T-helper 17 cell (primary cell): Measurements from ENCODE around the gene PLOD2. TPM values are rescaled to one million over a fixed set of nuclear protein-coding genes. Genes with fewer than 3 reads are reported as not detected.

Source experiments
- ATAC-seq: fragments of 150-1000 bp; cut with Tn5 transposase; 2 replicates; pipeline ENCODE4 v1.10.0; 2021; ENCODE audit warnings: mild to moderate bottlenecking, moderate library complexity
- DNase-seq, 3 donors: peaks; one replicate each; pipeline versions ENCODE4 v3.0.0 to v3.0.0-alpha.2; 2020 to 2021
- H3K9me3 ChIP-seq: one replicate; pipeline ENCODE4 v1.7.0; 2013; ENCODE audit warnings: low read length, mild to moderate bottlenecking; ENCODE audit not compliant: control insufficient read depth, poor library complexity, severe bottlenecking
- H3K27ac Mint-ChIP-seq: one replicate; pipeline ENCODE4 v1.8.0; 2022; ENCODE audit warnings: mild to moderate bottlenecking, moderate library complexity, mixed read lengths
- H3K27me3 Mint-ChIP-seq: one replicate; pipeline ENCODE4 v1.8.0; 2022; ENCODE audit warnings: mixed read lengths
- H3K36me3 Mint-ChIP-seq: one replicate; pipeline ENCODE4 v1.8.0; 2022; ENCODE audit warnings: low read depth, mixed read lengths
- H3K4me1 Mint-ChIP-seq: one replicate; pipeline ENCODE4 v1.8.0; 2022; ENCODE audit warnings: mild to moderate bottlenecking, mixed read lengths
- H3K4me3 Mint-ChIP-seq: one replicate; pipeline ENCODE4 v1.8.0; 2022; ENCODE audit warnings: mild to moderate bottlenecking, moderate library complexity, mixed read lengths
- total RNA-seq, 4 donors: library from RNA in 2 of 4; stranded (reverse) in 2 of 4; gene quantifications; one replicate each; pipeline ENCODE4 v1.2.3 and lab custom pipeline; 2022 to 2026

The PLOD2 gene
- total RNA-seq, 2 donors from 2014 or later: 0.17 to 1.9 TPM

GRCh38 chr3:146148468-146148931 lies 12.5 kb downstream of the PLOD2 start:
- Mint-ChIP-seq H3K4me1 (no peaks in the 10 kb centered on the region), H3K27ac (no peak overlapping the region), H3K36me3 (no peaks in the 10 kb centered on the region), H3K27me3 (peaks cover 15% of the 10 kb centered on the region), H3K4me3 (no peak overlapping the region)
- DNase-seq: no peak
- H3K9me3 ChIP-seq: no peaks in the 10 kb centered on the region
- no peak for ATAC-seq

GRCh38 chr3:146145642-146146041 lies 15.3 kb downstream of the PLOD2 start:
- no peak overlapping the region for H3K27ac Mint-ChIP-seq
- no peaks in the 10 kb centered on the region for H3K9me3 ChIP-seq
- H3K4me3 Mint-ChIP-seq: no peak overlapping the region
- peaks cover 11% of the 10 kb centered on the region for H3K27me3 Mint-ChIP-seq
- ATAC-seq (no peak), DNase-seq (no peak)
- H3K4me1 Mint-ChIP-seq: no peaks in the 10 kb centered on the region
- H3K36me3 Mint-ChIP-seq: no peaks in the 10 kb centered on the region

GRCh38 chr3:146142757-146143156 lies 18.2 kb downstream of the PLOD2 start:
- DNase-seq (no peak), ATAC-seq (no peak)
- H3K4me1 Mint-ChIP-seq: no peaks in the 10 kb centered on the region
- no peak overlapping the region for H3K27ac Mint-ChIP-seq
- H3K36me3 Mint-ChIP-seq: no peaks in the 10 kb centered on the region
- H3K9me3 ChIP-seq: no peaks in the 10 kb centered on the region
- H3K27me3 Mint-ChIP-seq: peaks cover 6% of the 10 kb centered on the region
- no peak overlapping the region for H3K4me3 Mint-ChIP-seq

GRCh38 chr3:146139586-146140110 lies 21.3 kb downstream of the PLOD2 start:
- no peak overlapping the region for H3K27ac Mint-ChIP-seq
- H3K4me1 Mint-ChIP-seq: no peaks in the 10 kb centered on the region
- ATAC-seq: no peak
- no peak for DNase-seq
- H3K36me3 Mint-ChIP-seq: no peaks in the 10 kb centered on the region
- no peaks in the 10 kb centered on the region for H3K9me3 ChIP-seq
- no peak overlapping the region for H3K4me3 Mint-ChIP-seq
- H3K27me3 Mint-ChIP-seq: peaks cover 6% of the 10 kb centered on the region

GRCh38 chr3:146138902-146139301 lies 22.1 kb downstream of the PLOD2 start:
- no peaks in the 10 kb centered on the region for H3K9me3 ChIP-seq
- Mint-ChIP-seq H3K4me3 (no peak overlapping the region), H3K27me3 (peaks cover 6% of the 10 kb centered on the region), H3K4me1 (no peaks in the 10 kb centered on the region), H3K27ac (no peak overlapping the region), H3K36me3 (no peaks in the 10 kb centered on the region)
- no peak for DNase-seq
- no peak for ATAC-seq

DNA sequence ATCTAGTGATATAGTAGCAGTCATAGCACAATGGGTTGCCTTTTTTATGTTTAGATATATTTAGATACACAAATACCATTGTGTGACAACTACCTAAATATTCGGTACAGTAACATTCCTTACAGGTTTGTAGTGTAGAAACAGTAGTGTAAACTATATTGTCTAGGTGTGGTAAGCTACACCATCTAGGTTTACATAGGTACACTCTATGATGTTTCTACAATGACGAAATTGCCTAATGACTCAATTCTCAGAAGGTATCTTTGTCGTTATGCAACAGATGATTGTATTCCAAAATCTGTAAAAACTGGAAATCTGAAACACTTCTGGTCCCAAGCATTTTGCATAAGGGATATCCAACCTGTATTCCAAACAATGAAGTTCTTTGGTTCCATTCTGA lies 24.3 kb downstream of the PLOD2 start:
- no peaks in the 10 kb centered on the region for H3K9me3 ChIP-seq
- DNase-seq: no peak
- no peak overlapping the region for H3K4me3 Mint-ChIP-seq
- H3K4me1 Mint-ChIP-seq: no peaks in the 10 kb centered on the region
- H3K36me3 Mint-ChIP-seq: no peaks in the 10 kb centered on the region
- ATAC-seq: no peak
- H3K27ac Mint-ChIP-seq: no peak overlapping the region
- H3K27me3 Mint-ChIP-seq: peaks cover 6% of the 10 kb centered on the region

DNA sequence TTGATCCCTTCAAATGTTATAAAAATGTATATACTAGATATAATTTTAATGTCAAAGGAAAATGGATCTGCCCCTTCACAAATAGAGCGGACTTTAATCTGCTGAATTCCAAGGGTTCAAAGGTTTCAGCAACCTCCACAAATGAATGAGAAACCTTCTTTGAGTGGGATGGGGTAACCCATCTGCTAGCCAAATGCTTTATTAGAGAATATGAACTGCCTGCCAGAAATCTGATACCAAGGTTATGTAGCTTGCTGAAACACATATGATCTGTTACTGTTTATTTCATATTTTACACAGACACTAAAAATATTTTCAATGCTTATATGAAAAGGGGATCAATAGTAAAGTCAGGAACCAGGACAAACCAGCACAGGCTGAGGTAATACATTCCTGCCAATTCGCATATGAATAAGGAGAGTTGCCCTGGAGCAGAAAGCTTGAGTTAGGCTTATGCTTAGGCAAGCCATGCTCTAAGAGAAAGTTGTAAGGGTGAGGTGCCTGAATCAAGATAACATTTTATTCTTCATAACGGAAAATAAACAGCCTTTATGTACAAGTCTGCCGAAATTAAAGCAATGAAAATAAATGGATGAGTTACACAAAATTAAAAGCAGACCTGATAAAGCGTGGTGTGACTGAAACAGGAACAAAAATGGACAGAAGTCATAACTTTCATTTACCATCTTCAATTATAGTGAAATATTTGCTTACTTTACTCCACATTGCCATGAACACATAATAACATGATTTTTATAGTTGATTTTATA lies 26.5 kb downstream of the PLOD2 start:
- no peaks in the 10 kb centered on the region for H3K4me1 Mint-ChIP-seq

DNA sequence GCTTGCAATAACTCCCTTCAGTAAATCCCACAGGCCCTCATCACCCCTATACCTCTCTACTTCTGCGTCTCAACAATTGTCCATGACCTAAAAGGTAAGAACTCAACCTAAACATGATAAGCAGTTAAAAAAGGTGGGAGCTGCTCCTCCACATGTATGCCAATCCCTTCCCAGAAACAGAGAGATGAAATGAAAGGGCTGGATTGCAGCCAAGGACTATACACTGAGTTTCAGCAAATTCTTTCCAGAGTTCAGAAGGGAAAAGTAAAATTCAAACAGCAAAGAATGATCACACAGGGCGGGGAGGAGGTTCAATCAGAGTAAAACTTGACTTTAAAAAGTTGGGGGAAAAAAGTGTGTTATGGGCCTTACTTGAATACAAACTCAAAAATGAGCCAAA lies 27.5 kb downstream of the PLOD2 start:
- DNase-seq: no peak
- no peaks in the 10 kb centered on the region for H3K4me1 Mint-ChIP-seq
- no peak overlapping the region for H3K4me3 Mint-ChIP-seq
- no peaks in the 10 kb centered on the region for H3K9me3 ChIP-seq
- H3K36me3 Mint-ChIP-seq: no peaks in the 10 kb centered on the region
- H3K27ac Mint-ChIP-seq: no peak overlapping the region
- H3K27me3 Mint-ChIP-seq: peaks cover 6% of the 10 kb centered on the region
- no peak for ATAC-seq

More for the DNA sequence above, 26.5 kb downstream of the PLOD2 start:
- Mint-ChIP-seq H3K4me3 (no peak overlapping the region), H3K36me3 (no peaks in the 10 kb centered on the region), H3K27me3 (peaks cover 6% of the 10 kb centered on the region), H3K27ac (no peak overlapping the region)
- ATAC-seq (no peak), DNase-seq (no peak)
- H3K9me3 ChIP-seq: no peaks in the 10 kb centered on the region

DNA sequence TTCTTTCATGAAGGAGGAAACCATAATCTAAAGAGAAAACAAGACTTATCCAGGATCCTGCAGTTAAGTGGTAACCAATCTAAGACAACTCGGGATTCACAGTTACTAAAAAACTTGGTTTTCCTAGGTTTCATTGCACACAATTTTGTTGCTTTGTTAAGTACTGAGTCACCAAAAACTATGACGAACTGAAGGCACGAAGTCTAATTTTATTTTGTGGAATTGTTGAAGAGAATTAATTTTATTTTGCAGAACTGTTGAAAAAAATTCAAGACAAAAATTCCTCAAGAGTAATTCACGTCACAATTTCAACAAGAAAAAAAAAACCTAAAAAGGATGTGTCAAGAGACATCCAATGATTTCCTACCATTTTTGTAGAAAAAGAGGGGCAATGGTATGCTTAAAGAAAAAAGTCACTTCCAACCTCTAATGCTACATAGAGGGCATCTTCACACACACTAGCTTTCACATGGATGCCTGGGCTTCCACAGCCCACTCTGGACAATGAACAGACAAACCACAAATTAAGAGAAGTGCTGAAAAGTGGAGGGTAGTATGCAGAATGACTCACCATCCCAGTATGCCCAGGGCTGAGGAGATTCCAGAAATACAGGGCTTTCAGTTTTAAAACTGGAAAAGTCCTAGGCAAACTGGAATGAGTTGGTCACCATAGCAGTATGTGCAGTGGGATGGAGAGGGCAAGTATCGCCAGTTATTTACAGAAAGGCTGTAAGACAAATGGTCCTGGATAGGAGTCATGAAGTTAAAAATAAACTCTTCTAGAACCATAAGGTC lies 29.2 kb downstream of the PLOD2 start:
- ATAC-seq: no peak
- Mint-ChIP-seq H3K27me3 (no peaks in the 10 kb centered on the region), H3K4me1 (no peaks in the 10 kb centered on the region), H3K27ac (no peak overlapping the region), H3K36me3 (no peaks in the 10 kb centered on the region), H3K4me3 (no peak overlapping the region)
- H3K9me3 ChIP-seq: no peaks in the 10 kb centered on the region
- DNase-seq: no peak

DNA sequence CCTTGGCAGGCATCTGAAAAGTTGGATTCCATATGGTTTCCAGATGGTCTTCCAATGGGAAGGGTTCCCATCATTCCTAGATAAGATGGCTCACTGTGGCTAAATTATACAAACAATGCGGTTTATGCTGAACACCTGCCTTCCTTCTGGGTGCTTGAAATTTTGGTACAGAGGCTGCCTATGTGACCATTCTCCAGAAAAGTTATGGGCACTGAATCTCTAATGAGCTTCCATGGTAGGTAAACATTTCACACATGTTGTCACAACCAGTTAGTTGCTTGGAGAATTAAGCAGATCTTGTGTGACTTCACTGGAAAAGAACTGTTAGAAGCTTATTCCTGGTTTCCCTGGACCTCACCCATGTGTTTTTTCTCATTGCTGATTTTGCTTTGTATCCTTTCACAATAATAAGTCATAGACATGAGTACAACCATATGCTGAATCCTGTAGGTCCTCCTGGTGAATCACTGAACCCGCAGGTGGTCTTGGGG lies 30.1 kb downstream of the PLOD2 start:
- H3K27me3 Mint-ChIP-seq: no peaks in the 10 kb centered on the region
- no peaks in the 10 kb centered on the region for H3K4me1 Mint-ChIP-seq
- H3K36me3 Mint-ChIP-seq: no peaks in the 10 kb centered on the region
- H3K4me3 Mint-ChIP-seq: no peak overlapping the region
- no peak overlapping the region for H3K27ac Mint-ChIP-seq
- DNase-seq (no peak), ATAC-seq (no peak)
- no peaks in the 10 kb centered on the region for H3K9me3 ChIP-seq

DNA sequence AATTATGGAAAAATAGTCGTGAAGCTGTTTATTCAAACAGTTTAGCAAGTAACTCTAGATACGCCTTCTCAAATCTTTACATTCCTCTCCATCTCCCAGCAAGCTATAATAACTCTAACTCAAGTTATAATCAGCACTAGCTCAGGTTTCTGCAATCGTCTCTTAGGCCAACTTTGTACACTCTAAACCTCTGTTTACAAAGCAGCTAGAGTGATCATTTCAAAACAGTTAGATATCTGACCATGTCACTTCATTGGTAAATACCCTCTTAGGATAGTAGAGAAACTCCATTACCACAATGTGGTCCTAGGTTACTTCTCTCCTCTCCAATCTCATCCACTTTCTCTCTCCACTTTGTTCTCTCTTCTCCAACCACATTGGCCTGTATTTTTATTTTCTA lies 31.2 kb downstream of the PLOD2 start:
- H3K9me3 ChIP-seq: no peaks in the 10 kb centered on the region
- no peak for DNase-seq
- ATAC-seq: no peak
- Mint-ChIP-seq H3K27ac (no peak overlapping the region), H3K36me3 (no peaks in the 10 kb centered on the region), H3K4me3 (no peak overlapping the region), H3K27me3 (no peaks in the 10 kb centered on the region), H3K4me1 (no peaks in the 10 kb centered on the region)

DNA sequence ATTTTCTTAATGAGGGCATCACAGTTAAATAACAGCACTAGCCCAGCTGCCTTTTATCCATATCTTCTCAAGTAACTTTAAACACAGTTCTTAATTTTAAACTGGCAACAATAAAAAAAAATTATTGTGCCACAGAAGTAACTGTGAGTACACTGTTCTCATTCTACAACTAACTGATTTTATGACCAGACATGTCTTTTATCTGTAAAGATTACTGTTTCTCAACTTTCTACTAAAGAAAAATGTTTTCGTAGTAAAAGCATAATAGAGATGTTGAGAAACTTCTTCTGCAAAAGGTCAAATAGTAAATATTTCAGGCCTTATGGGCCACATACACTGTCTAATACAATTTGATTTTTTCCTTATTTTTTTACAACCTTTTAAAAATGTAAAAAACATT lies 32.0 kb downstream of the PLOD2 start:
- ATAC-seq (no peak), DNase-seq (no peak)
- Mint-ChIP-seq H3K4me3 (no peak overlapping the region), H3K4me1 (no peaks in the 10 kb centered on the region), H3K27ac (no peak overlapping the region), H3K27me3 (no peaks in the 10 kb centered on the region), H3K36me3 (no peaks in the 10 kb centered on the region)
- H3K9me3 ChIP-seq: no peaks in the 10 kb centered on the region

GRCh38 chr3:146128179-146128578 lies 32.8 kb downstream of the PLOD2 start:
- ATAC-seq: no peak
- Mint-ChIP-seq H3K27me3 (no peaks in the 10 kb centered on the region), H3K4me3 (no peak overlapping the region), H3K4me1 (no peaks in the 10 kb centered on the region), H3K27ac (no peak overlapping the region), H3K36me3 (no peaks in the 10 kb centered on the region)
- DNase-seq: no peak
- H3K9me3 ChIP-seq: no peaks in the 10 kb centered on the region
